Measurements from ENCODE around the gene MINDY2.

GRCh38 chr15:58842713-58843396, 71.8 kb downstream of the MINDY2 start:
- TF ChIP-seq EZH2phosphoT487 (IDR thresholded peaks at IDR 0.05; ENCODE audit: unreplicated experiment): no peak
- no peak for TF ChIP-seq POLR2AphosphoS5 (IDR thresholded peaks at IDR 0.05; ENCODE audit: low read depth)
- TF ChIP-seq EZH2 (IDR thresholded peaks at IDR 0.05; ENCODE audit: low read depth, unreplicated experiment): no peak
- no peak for TF ChIP-seq CTCF (conservative IDR thresholded peaks at IDR 0.05; ENCODE audit: low read depth in 2 of 2)
- TF ChIP-seq ETS1 (IDR thresholded peaks at IDR 0.05): no peak
- TF ChIP-seq, protein P1, sequence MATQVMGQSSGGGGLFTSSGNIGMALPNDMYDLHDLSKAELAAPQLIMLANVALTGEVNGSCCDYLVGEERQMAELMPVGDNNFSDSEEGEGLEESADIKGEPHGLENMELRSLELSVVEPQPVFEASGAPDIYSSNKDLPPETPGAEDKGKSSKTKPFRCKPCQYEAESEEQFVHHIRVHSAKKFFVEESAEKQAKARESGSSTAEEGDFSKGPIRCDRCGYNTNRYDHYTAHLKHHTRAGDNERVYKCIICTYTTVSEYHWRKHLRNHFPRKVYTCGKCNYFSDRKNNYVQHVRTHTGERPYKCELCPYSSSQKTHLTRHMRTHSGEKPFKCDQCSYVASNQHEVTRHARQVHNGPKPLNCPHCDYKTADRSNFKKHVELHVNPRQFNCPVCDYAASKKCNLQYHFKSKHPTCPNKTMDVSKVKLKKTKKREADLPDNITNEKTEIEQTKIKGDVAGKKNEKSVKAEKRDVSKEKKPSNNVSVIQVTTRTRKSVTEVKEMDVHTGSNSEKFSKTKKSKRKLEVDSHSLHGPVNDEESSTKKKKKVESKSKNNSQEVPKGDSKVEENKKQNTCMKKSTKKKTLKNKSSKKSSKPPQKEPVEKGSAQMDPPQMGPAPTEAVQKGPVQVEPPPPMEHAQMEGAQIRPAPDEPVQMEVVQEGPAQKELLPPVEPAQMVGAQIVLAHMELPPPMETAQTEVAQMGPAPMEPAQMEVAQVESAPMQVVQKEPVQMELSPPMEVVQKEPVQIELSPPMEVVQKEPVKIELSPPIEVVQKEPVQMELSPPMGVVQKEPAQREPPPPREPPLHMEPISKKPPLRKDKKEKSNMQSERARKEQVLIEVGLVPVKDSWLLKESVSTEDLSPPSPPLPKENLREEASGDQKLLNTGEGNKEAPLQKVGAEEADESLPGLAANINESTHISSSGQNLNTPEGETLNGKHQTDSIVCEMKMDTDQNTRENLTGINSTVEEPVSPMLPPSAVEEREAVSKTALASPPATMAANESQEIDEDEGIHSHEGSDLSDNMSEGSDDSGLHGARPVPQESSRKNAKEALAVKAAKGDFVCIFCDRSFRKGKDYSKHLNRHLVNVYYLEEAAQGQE (IDR thresholded peaks at IDR 0.05; ENCODE audit: unreplicated experiment): no peak
- TF ChIP-seq CREB1 (CRISPR knock-in tag; IDR thresholded peaks at IDR 0.05; ENCODE audit: low read depth): no peak
- no peak for TF ChIP-seq NANOG (IDR thresholded peaks at IDR 0.05; ENCODE audit: borderline replicate concordance)
